WTC11 (cell line): Measurements from ENCODE around the gene SNX24. TPM values are rescaled to one million over a fixed set of nuclear protein-coding genes. Genes with fewer than 3 reads are reported as not detected.

Experiments used
- ATAC-seq: fragments of 200-7000 bp; cut with Tn5 transposase; 2 replicates; pipeline ENCODE4 v1.10.0; 2021; ENCODE audit warnings: mild to moderate bottlenecking, moderate library complexity
- CTCF ChIA-PET: fragments of 300-600 bp; sonication (Branson Sonifier 250); formaldehyde crosslinking; loops from one replicate; lab custom pipeline; 2021; ENCODE audit warnings: antibody characterized with exemption; lab: Charles Lee
- POLR2A ChIA-PET: fragments of 350-600 bp; sonication (Branson Sonifier 250); formaldehyde crosslinking; loops from one replicate; lab custom pipeline; 2021; ENCODE audit warnings: antibody characterized with exemption; lab: Charles Lee
- DNase-seq: peaks from one replicate; pipeline ENCODE4 v3.0.0; 2021; ENCODE audit warnings: low spot score
- H3K27ac Mint-ChIP-seq: 2 replicates; pipeline ENCODE4 v1.8.0; 2021; ENCODE audit warnings: mixed read lengths
- H3K27me3 Mint-ChIP-seq: 2 replicates; pipeline ENCODE4 v1.8.0; 2021; ENCODE audit warnings: low read depth, mild to moderate bottlenecking, moderate library complexity, mixed read lengths
- H3K36me3 Mint-ChIP-seq: 2 replicates; pipeline ENCODE4 v1.8.0; 2021; ENCODE audit warnings: mixed read lengths
- H3K4me1 Mint-ChIP-seq: 2 replicates; pipeline ENCODE4 v1.8.0; 2022; ENCODE audit warnings: mixed read lengths
- H3K4me3 Mint-ChIP-seq: 2 replicates; pipeline ENCODE4 v1.8.0; 2021; ENCODE audit warnings: mild to moderate bottlenecking, moderate library complexity, mixed read lengths
- H3K9me3 Mint-ChIP-seq: 2 replicates; pipeline ENCODE4 v1.8.0; 2021; ENCODE audit warnings: mixed read lengths
- ATF1 ChIP-seq: sonication (generic); formaldehyde crosslinking; IDR thresholded peaks from 2 replicates; pipeline ENCODE4 v1.8.1; 2023; ENCODE audit warnings: mild to moderate bottlenecking, moderate library complexity, missing genetic modification reagents
- CTCF ChIP-seq: fragments of 200-600 bp; IDR thresholded peaks from 2 replicates; pipeline ENCODE4 v1.8.0; 2022; ENCODE audit warnings: antibody characterized with exemption
- EMX1 ChIP-seq: fragments of 250-450 bp; sonication (Bioruptor Pico); IDR thresholded peaks from 2 replicates; pipeline ENCODE4 v1.8.0; 2021; ENCODE audit warnings: mild to moderate bottlenecking
- ESRRA ChIP-seq: sonication (generic); formaldehyde crosslinking; IDR thresholded peaks from 2 replicates; pipeline ENCODE4 v1.8.1; 2022; ENCODE audit warnings: mild to moderate bottlenecking, missing genetic modification reagents, borderline replicate concordance
- FOXJ3 ChIP-seq: sonication (generic); formaldehyde crosslinking; IDR thresholded peaks from 2 replicates; pipeline ENCODE4 v1.9.0; 2021; ENCODE audit warnings: missing genetic modification reagents, mild to moderate bottlenecking, borderline replicate concordance
- HMGA2 ChIP-seq: fragments of 250-450 bp; sonication (Bioruptor Pico); IDR thresholded peaks from 2 replicates; pipeline ENCODE4 v1.4.0; 2021; ENCODE audit warnings: mild to moderate bottlenecking, moderate library complexity
- IRF2 ChIP-seq: sonication (generic); formaldehyde crosslinking; IDR thresholded peaks from 2 replicates; pipeline ENCODE4 v1.8.0; 2022; ENCODE audit warnings: low read depth, missing genetic modification reagents, borderline replicate concordance
- NFATC4 ChIP-seq: fragments of 250-450 bp; sonication (Bioruptor Pico); IDR thresholded peaks from 2 replicates; pipeline ENCODE4 v1.9.0; 2021; ENCODE audit warnings: mild to moderate bottlenecking
- NFE2L1 ChIP-seq: sonication (generic); formaldehyde crosslinking; IDR thresholded peaks from 2 replicates; pipeline ENCODE4 v1.8.1; 2023; ENCODE audit warnings: missing genetic modification reagents
- NR1H2 ChIP-seq: sonication (generic); formaldehyde crosslinking; IDR thresholded peaks from 2 replicates; pipeline ENCODE4 v1.9.0; 2021; ENCODE audit warnings: mild to moderate bottlenecking, moderate library complexity, missing genetic modification reagents
- PRDM15 ChIP-seq: sonication (generic); formaldehyde crosslinking; IDR thresholded peaks from 2 replicates; pipeline ENCODE4 v1.8.0; 2022; ENCODE audit warnings: missing genetic modification reagents
- PRRX2 ChIP-seq: fragments of 250-450 bp; sonication (Bioruptor Pico); IDR thresholded peaks from 2 replicates; pipeline ENCODE4 v1.8.0; 2021; ENCODE audit warnings: mild to moderate bottlenecking
- SMAD4 ChIP-seq: sonication (generic); formaldehyde crosslinking; IDR thresholded peaks from 2 replicates; pipeline ENCODE4 v1.8.0; 2022; ENCODE audit warnings: mild to moderate bottlenecking, missing genetic modification reagents
- SP1 ChIP-seq: sonication (generic); formaldehyde crosslinking; conservative IDR thresholded peaks from 2 replicates; pipeline ENCODE4 v1.8.1; 2022; ENCODE audit warnings: missing genetic modification reagents
- ZNF138 ChIP-seq: sonication (generic); formaldehyde crosslinking; conservative IDR thresholded peaks from 2 replicates; pipeline ENCODE4 v1.8.1; 2022; ENCODE audit warnings: mild to moderate bottlenecking, moderate library complexity, missing genetic modification reagents
- ZNF317 ChIP-seq: sonication (generic); formaldehyde crosslinking; IDR thresholded peaks from 2 replicates; pipeline ENCODE4 v1.8.1; 2023; ENCODE audit warnings: low read depth, mild to moderate bottlenecking, moderate library complexity, missing genetic modification reagents, borderline replicate concordance
- ZNF671 ChIP-seq: fragments of 250-450 bp; sonication (Bioruptor Pico); IDR thresholded peaks from 2 replicates; pipeline ENCODE4 v1.8.0; 2021; ENCODE audit warnings: mild to moderate bottlenecking
- ZSCAN18 ChIP-seq: fragments of 250-450 bp; sonication (Bioruptor Pico); IDR thresholded peaks from 2 replicates; pipeline ENCODE4 v2.1.2; 2022; ENCODE audit warnings: mild to moderate bottlenecking, moderate library complexity
- total RNA-seq: library from RNA; stranded (reverse); gene quantifications from 3 replicates; pipeline ENCODE4 v1.2.3, GENCODE V29; 2021
- TF ChIP-seq, protein P1 (sequence below): fragments of 250-450 bp; sonication (Bioruptor Pico); IDR thresholded peaks from 2 replicates; pipeline ENCODE4 v1.8.0; 2021; ENCODE audit warnings: mild to moderate bottlenecking
- TF ChIP-seq, protein P2 (sequence below): fragments of 250-450 bp; sonication (Bioruptor Pico); conservative IDR thresholded peaks from 2 replicates; pipeline ENCODE4 v1.9.0; 2021; ENCODE audit warnings: mild to moderate bottlenecking

The SNX24 gene
- total RNA-seq, 1 experiment from 2014 or later = 15.5 TPM

GRCh38 chr5:122978068-122978467, 132.7 kb downstream of the SNX24 start:
- Mint-ChIP-seq H3K9me3 (no peaks in the 10 kb centered on the region), H3K4me3 (no peak overlapping the region)
- CTCF ChIA-PET = no interaction called here

DNA sequence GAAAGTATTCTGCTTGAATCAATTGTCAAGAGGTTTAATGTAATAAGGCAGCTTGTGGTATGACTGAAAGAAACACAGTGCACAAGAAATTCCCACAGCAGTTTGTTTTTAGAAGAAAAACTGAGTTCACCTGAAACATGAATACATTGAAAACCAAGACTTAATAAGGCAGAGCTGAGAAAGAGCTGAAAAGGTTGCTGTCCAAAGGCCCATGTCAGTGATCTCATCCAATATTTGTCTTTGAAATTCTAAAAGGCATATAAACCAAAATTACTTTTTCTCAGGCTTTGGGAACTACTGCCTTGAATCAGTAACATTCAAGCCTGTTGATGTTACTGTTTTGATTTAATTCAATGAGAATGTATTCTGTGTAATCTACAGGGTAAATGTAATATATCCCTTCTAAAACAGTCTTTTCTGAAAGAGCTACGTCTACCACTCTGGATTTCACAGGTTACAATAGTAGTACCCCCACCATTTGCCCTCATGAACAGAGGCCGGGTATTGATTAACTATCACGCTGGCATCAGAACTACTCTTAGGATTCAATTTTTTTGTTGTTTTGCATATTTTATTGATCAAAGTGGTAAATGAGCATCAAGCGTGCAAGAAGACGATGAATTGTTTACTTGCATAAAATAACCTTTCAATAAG, 133.4 kb downstream of the SNX24 start:
- H3K36me3 Mint-ChIP-seq = no peaks in the 10 kb centered on the region
- CTCF ChIA-PET = no interaction called here

More at GRCh38 chr5:122978068-122978467, 132.7 kb downstream of the SNX24 start:
- DNase-seq (no peak), ATAC-seq (no peak)
- no peak for TF ChIP-seq SMAD4 (CRISPR knock-in tag)
- no peak for TF ChIP-seq NFATC4 (CRISPR knock-in tag)
- no peak for TF ChIP-seq CTCF
- no peak for TF ChIP-seq ZNF317 (CRISPR knock-in tag)
- TF ChIP-seq HMGA2 (CRISPR knock-in tag) = no peak
- TF ChIP-seq PRDM15 = no peak
- TF ChIP-seq EMX1 (CRISPR knock-in tag) = no peak
- no peak for TF ChIP-seq NFE2L1 (CRISPR knock-in tag)
- no peak for TF ChIP-seq FOXJ3 (CRISPR knock-in tag)
- no peak for TF ChIP-seq ZNF671 (CRISPR knock-in tag)
- TF ChIP-seq SP1 (CRISPR knock-in tag) = no peak
- POLR2A ChIA-PET = no interaction called here
- H3K27ac Mint-ChIP-seq = no peak overlapping the region
- no peaks in the 10 kb centered on the region for H3K36me3 Mint-ChIP-seq
- peaks cover 3% of the 10 kb centered on the region; the same call in 1 of the 2 replicates for H3K4me1 Mint-ChIP-seq
- no peaks in the 10 kb centered on the region for H3K27me3 Mint-ChIP-seq

More for the DNA sequence above, 133.4 kb downstream of the SNX24 start:
- no peaks in the 10 kb centered on the region for H3K9me3 Mint-ChIP-seq
- DNase-seq (no peak), ATAC-seq (no peak)
- POLR2A ChIA-PET = no interaction called here
- H3K27me3 Mint-ChIP-seq = no peaks in the 10 kb centered on the region
- peaks cover 3% of the 10 kb centered on the region; the same call in 1 of the 2 replicates for H3K4me1 Mint-ChIP-seq
- no peak overlapping the region for H3K27ac Mint-ChIP-seq
- H3K4me3 Mint-ChIP-seq = no peak overlapping the region
- TF ChIP-seq ATF1 (no peak), NFATC4 (CRISPR knock-in tag) (no peak), PRRX2 (CRISPR knock-in tag) (no peak), ZSCAN18 (CRISPR knock-in tag) (no peak), ZNF671 (CRISPR knock-in tag) (no peak), NR1H2 (no peak), ZNF138 (no peak), ESRRA (CRISPR knock-in tag) (no peak), SP1 (CRISPR knock-in tag) (no peak), IRF2 (CRISPR knock-in tag) (no peak)
- TF ChIP-seq, protein P1, sequence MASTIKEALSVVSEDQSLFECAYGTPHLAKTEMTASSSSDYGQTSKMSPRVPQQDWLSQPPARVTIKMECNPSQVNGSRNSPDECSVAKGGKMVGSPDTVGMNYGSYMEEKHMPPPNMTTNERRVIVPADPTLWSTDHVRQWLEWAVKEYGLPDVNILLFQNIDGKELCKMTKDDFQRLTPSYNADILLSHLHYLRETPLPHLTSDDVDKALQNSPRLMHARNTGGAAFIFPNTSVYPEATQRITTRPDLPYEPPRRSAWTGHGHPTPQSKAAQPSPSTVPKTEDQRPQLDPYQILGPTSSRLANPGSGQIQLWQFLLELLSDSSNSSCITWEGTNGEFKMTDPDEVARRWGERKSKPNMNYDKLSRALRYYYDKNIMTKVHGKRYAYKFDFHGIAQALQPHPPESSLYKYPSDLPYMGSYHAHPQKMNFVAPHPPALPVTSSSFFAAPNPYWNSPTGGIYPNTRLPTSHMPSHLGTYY (CRISPR knock-in tag) = no peak
- TF ChIP-seq, protein P2, sequence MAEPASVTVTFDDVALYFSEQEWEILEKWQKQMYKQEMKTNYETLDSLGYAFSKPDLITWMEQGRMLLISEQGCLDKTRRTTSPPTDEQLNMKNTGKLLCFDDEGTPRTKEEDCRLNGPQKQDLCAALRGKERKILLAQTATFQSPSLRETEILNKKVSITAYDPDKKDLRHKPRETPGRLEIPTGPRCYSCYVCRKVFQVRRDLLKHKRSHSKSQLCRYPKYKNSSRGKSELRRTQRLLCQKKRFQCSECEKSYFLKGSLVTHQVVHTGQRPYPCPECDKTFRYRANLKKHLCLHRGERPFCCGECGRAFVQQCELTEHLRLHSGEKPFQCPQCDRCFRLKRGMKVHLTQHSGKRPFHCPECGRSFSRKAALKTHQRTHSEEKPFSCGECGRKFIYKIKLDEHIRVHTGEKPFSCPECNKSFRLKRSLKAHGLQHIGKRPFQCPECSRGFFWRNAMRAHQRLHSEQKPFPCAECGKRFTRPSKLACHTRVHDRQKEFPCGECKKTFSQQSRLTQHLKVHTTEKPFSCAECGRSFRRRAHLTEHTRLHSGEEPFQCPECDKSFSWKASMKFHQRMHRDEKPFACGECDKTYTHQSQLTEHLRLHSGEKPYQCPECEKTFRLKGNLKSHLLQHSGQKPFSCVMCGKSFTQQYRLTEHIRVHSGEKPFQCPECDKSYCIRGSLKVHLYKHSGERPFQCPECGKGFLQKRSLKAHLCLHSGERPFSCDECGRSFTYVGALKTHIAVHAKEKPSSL (CRISPR knock-in tag) = no peak
